ENCODE data around the gene PSME3. TPM values are rescaled to one million over a fixed set of nuclear protein-coding genes. Genes with fewer than 3 reads are reported as not detected.

PSME3 gene
- total RNA-seq, 1 experiment from 2014 or later: 222 TPM

DNA sequence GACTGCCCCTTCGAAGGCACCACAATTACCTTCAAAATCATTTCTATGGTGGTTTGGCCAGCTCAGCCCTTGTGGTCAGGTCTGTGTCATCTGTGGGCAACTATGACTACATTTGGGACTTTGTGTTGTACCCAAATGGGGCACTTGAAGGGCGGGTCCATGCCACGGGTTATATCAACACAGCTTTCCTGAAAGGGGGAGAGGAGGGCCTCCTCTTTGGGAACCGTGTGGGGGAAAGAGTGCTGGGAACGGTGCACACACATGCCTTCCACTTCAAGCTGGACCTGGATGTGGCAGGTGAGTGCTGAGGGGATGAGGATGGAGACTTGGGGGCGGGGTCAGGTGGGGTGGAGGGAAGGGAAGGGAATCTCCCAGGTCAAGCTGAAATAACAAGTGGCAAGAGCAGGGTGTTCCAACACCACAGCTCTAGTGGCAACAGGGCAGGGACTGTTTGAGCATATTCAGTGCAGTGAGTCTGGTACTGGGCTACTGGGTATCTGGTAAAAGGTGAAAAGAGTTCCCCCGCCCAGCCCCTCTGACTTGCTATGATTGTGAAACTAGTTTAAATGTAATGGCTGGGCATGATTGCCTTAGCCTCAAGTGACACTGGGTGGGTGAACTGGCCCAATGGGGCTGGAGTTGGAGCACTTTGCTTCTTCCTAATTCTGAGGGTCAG lies 12.9 kb downstream of the PSME3 start:
- H3K4me1 Mint-ChIP-seq: peaks cover 5 to 6% of the 10 kb centered on the region in 2 experiments; a peak in 2 of 4 replicates
- Histone ChIP-seq H4K8ac (replicated peaks; ENCODE audit: insufficient read length, low read depth, low read length) (no peak overlapping the region), H3K27ac (ENCODE audit: insufficient read length, low read depth, low read length) (no peak overlapping the region), H2BK20ac (ENCODE audit: low read depth, low read length, poor library complexity, severe bottlenecking) (no peak overlapping the region), H3K4me1 (ENCODE audit: insufficient read depth, low read length) (no peaks in the 10 kb centered on the region), H2BK5ac (ENCODE audit: insufficient read length, low read length) (no peak overlapping the region), H3K18ac (ENCODE audit: insufficient read length, low read depth, low read length) (no peak overlapping the region), H2BK120ac (ENCODE audit: low read depth, low read length, poor library complexity, severe bottlenecking) (no peak overlapping the region), H2AFZ (ENCODE audit: low read length) (no peak overlapping the region), H3T11ph (ENCODE audit: low read length) (no peak overlapping the region), H3K4ac (ENCODE audit: low read depth, low read length) (no peak overlapping the region), H2BK15ac (ENCODE audit: low read depth, low read length) (no peak overlapping the region), H4K5ac (ENCODE audit: insufficient read length, low read depth, low read length) (no peak overlapping the region), H3K27me3 (ENCODE audit: insufficient read depth, low read length) (no peaks in the 10 kb centered on the region), H3K56ac (ENCODE audit: insufficient read length, low read depth, low read length) (no peak overlapping the region), H4K20me1 (ENCODE audit: control insufficient read depth, insufficient read depth, insufficient read length) (no peaks in the 10 kb centered on the region), H3K9ac (ENCODE audit: extremely low read depth, insufficient read length, low read length) (no peak overlapping the region), H3K79me2 (ENCODE audit: insufficient read depth, low read length) (no peaks in the 10 kb centered on the region), H3K79me1 (ENCODE audit: insufficient read depth, low read depth, low read length, poor library complexity, severe bottlenecking) (no peaks in the 10 kb centered on the region), H3K9me3 (ENCODE audit: control insufficient read depth, low read depth, low read length) (no peaks in the 10 kb centered on the region), H3K4me2 (ENCODE audit: insufficient read depth, insufficient read length, low read length) (no peak overlapping the region), H4K91ac (ENCODE audit: insufficient read length, low read depth, low read length) (no peak overlapping the region), H3K14ac (ENCODE audit: insufficient read depth, low read length) (no peak overlapping the region), H3K23me2 (ENCODE audit: insufficient read length, low read depth, low read length, poor library complexity, severe bottlenecking) (no peaks in the 10 kb centered on the region), H2AK5ac (ENCODE audit: insufficient read length, low read length) (no peak overlapping the region), H2BK12ac (ENCODE audit: insufficient read length, low read depth, low read length) (no peak overlapping the region), H3K23ac (ENCODE audit: insufficient read length, low read depth, low read length) (no peak overlapping the region)
- no peak overlapping the region; a peak in 1 of 5 replicates for H3K4me3 Mint-ChIP-seq
- H3K9me3 Mint-ChIP-seq: no peaks in the 10 kb centered on the region; a peak in 1 of 5 replicates
- peak overlapping the region in 2 of 3 experiments; percentile 67 to 82; a peak in 3 of 7 replicates for H3K27ac Mint-ChIP-seq
- WGBS (ENCODE audit: extremely low coverage, insufficient read length, low lambda C conversion rate): no CpG with 5 or more reads among the region's 7 CpGs
- no peak for DNase-seq
- H3K36me3 Mint-ChIP-seq (ENCODE audit: insufficient read depth in 1 of 3, low read depth in 3 of 3): peaks cover 32 to 49% (median 45%) of the 10 kb centered on the region in 3 experiments; a peak in 6 of 7 replicates
- TF ChIP-seq, protein P1, sequence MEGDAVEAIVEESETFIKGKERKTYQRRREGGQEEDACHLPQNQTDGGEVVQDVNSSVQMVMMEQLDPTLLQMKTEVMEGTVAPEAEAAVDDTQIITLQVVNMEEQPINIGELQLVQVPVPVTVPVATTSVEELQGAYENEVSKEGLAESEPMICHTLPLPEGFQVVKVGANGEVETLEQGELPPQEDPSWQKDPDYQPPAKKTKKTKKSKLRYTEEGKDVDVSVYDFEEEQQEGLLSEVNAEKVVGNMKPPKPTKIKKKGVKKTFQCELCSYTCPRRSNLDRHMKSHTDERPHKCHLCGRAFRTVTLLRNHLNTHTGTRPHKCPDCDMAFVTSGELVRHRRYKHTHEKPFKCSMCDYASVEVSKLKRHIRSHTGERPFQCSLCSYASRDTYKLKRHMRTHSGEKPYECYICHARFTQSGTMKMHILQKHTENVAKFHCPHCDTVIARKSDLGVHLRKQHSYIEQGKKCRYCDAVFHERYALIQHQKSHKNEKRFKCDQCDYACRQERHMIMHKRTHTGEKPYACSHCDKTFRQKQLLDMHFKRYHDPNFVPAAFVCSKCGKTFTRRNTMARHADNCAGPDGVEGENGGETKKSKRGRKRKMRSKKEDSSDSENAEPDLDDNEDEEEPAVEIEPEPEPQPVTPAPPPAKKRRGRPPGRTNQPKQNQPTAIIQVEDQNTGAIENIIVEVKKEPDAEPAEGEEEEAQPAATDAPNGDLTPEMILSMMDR (conservative IDR thresholded peaks at IDR 0.05): no peak
- H3K27me3 Mint-ChIP-seq (ENCODE audit: low read depth): no peaks in the 10 kb centered on the region
